ENCODE data around the gene UBAP1. TPM values are rescaled to one million over a fixed set of nuclear protein-coding genes. Genes with fewer than 3 reads are reported as not detected.
"Not testable (repeated sequence)": the region's sequence is repeated elsewhere in the genome, so short reads cannot be mapped to it uniquely, and the experiment has no call there.

The UBAP1 gene
- total RNA-seq, 1 donor from 2014 or later: 56.6 TPM

- DNase-seq (ENCODE audit: low spot score); intact Hi-C loops (cut with DNase I); ATAC-seq: not testable (repeated sequence)
Observed at GRCh38 chr9:34301064-34301463, 122.2 kb downstream of the UBAP1 start.

Other genes with a start within 250 kb of the UBAP1 start
- gene UBAP2, start 130.2 kb upstream of the UBAP1 start, total RNA-seq: 54.0 TPM
- 54.9 TPM for gene DCAF12, start 52.3 kb upstream of the UBAP1 start, total RNA-seq
- gene KIF24, start 150.2 kb downstream of the UBAP1 start, total RNA-seq: 1.1 TPM
- gene NUDT2, start 150.5 kb downstream of the UBAP1 start, total RNA-seq: 23.3 TPM
- 6.6 TPM for gene MYORG, start 197.9 kb downstream of the UBAP1 start, total RNA-seq